ENCODE measurements around the gene NQO2. TPM values are rescaled to one million over a fixed set of nuclear protein-coding genes. Genes with fewer than 3 reads are reported as not detected.

The NQO2 gene
- total and polyA plus RNA-seq, 2 of the 13 experiments (the other 11 are each of a cell fraction or from before 2014, with no cell fraction given) = 32.2 to 56.5 TPM

DNA sequence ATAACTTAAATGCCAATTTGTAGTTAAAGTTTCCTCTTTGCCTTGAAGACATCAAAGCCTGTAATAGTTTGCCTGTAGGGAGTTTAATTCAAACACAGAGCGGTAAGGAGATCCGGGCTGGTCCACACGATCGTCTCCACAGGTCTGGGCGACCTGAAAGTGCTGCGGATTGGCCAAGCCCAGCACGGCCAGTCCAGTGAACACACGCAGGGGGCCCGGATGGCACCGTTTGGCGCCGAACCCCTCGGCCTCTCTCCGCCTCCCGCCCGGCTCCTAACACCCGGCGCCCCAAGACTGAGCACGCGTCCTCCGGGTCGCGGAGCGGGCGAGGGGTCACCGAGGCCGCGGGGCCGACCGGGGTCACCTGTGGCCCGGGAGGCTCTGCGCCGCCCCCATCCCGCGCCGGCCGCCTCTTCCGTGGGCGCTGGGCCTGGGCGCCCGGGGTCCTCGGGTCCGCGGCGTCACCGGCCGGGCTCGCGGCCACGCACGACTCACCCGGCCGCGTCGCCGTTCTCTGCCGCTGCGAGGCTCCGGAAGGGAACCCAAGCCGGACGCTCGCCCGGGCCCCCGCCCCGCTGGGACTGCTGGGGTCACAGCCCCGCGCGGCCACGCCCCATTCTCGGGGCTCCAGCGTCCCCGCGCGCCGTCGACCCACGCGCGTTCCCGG, 28.8 kb upstream of the NQO2 start (continued):
- TF ChIP-seq ZNF687 (CRISPR knock-in tag; IDR thresholded peaks at IDR 0.05) (peak; percentile 35), CHD2 (IDR thresholded peaks at IDR 0.05; ENCODE audit: low read depth, low read length) (no peak), ZKSCAN1 (IDR thresholded peaks at IDR 0.05; ENCODE audit: low read length) (no peak), XRCC5 (optimal IDR thresholded peaks at IDR 0.05; ENCODE audit: low read length) (no peak), ZSCAN29 (CRISPR knock-in tag; conservative IDR thresholded peaks at IDR 0.05) (peak; percentile 36), POLR2A (IDR thresholded peaks at IDR 0.05; ENCODE audit: insufficient read depth in 1 of 2, low read depth in 2 of 2, low read length in 2 of 2) (peak in 1 of 2 experiments; percentile 59; a peak in 2 of 4 replicates), NBN (conservative IDR thresholded peaks at IDR 0.05) (no peak), TBL1XR1 (IDR thresholded peaks at IDR 0.05; ENCODE audit: borderline replicate concordance, low read length, partially characterized antibody) (no peak), ZNF496 (CRISPR knock-in tag; IDR thresholded peaks at IDR 0.05; ENCODE audit: insufficient replicate concordance) (no peak), RARA (CRISPR knock-in tag; IDR thresholded peaks at IDR 0.05) (peak; percentile 73; the same call in 1 of the 2 replicates), PHB2 (IDR thresholded peaks at IDR 0.05; ENCODE audit: partially characterized antibody) (no peak), ZNF83 (CRISPR knock-in tag; IDR thresholded peaks at IDR 0.05; ENCODE audit: borderline replicate concordance) (no peak), ZNF460 (CRISPR knock-in tag; IDR thresholded peaks at IDR 0.05; ENCODE audit: borderline replicate concordance) (no peak), ZNF678 (CRISPR knock-in tag; IDR thresholded peaks at IDR 0.05) (no peak), ZNF746 (CRISPR knock-in tag; IDR thresholded peaks at IDR 0.05) (no peak), KDM1A (CRISPR knock-in tag; IDR thresholded peaks at IDR 0.05) (no peak), NR3C1 (CRISPR knock-in tag; IDR thresholded peaks at IDR 0.05) (no peak), KLF15 (CRISPR knock-in tag; IDR thresholded peaks at IDR 0.05; ENCODE audit: borderline replicate concordance) (no peak), RAD21 (CRISPR knock-in tag; IDR thresholded peaks at IDR 0.05) (0 out of 2 replicates have a peak, but pooled peaks have one; percentile 37), PITX1 (CRISPR knock-in tag; IDR thresholded peaks at IDR 0.05) (no peak), ZC3H4 (CRISPR knock-in tag; IDR thresholded peaks at IDR 0.05; ENCODE audit: borderline replicate concordance) (no peak; the same call in 1 of the 2 replicates), ZNF124 (CRISPR knock-in tag; IDR thresholded peaks at IDR 0.05) (no peak), ZNF207 (IDR thresholded peaks at IDR 0.05; ENCODE audit: borderline replicate concordance) (no peak), ZBTB26 (CRISPR knock-in tag; IDR thresholded peaks at IDR 0.05; ENCODE audit: borderline replicate concordance) (no peak)
- TF ChIP-seq, protein P1, sequence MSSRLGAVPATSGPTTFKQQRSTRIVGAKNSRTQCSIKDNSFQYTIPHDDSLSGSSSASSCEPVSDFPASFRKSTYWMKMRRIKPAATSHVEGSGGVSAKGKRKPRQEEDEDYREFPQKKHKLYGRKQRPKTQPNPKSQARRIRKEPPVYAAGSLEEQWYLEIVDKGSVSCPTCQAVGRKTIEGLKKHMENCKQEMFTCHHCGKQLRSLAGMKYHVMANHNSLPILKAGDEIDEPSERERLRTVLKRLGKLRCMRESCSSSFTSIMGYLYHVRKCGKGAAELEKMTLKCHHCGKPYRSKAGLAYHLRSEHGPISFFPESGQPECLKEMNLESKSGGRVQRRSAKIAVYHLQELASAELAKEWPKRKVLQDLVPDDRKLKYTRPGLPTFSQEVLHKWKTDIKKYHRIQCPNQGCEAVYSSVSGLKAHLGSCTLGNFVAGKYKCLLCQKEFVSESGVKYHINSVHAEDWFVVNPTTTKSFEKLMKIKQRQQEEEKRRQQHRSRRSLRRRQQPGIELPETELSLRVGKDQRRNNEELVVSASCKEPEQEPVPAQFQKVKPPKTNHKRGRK (CRISPR knock-in tag; IDR thresholded peaks at IDR 0.05) = 0 out of 2 replicates have a peak, but pooled peaks have one; percentile 4
